PC-3 (cell line): ENCODE data around the gene HTR5A. TPM values are rescaled to one million over a fixed set of nuclear protein-coding genes. Genes with fewer than 3 reads are reported as not detected.

Source experiments
- ATAC-seq: fragments of 200-7000 bp; cut with Tn5 transposase; 2 replicates; pipeline ENCODE4 v1.9.1; 2020; ENCODE audit warnings: mild to moderate bottlenecking, moderate library complexity
- BruUV-seq: library from RNA; stranded (reverse); fragments of 400-500 nt; replicated peaks from 2 replicates; lab custom pipeline; 2021; lab: Mats Ljungman, UMichigan
- CTCF ChIA-PET: fragments of 300-600 bp; sonication (Branson Sonifier 250); formaldehyde crosslinking; loops from one replicate; lab custom pipeline; 2022; ENCODE audit warnings: antibody characterized with exemption; lab: Charles Lee
- POLR2A ChIA-PET: fragments of 300-600 bp; sonication (Branson Sonifier 250); formaldehyde crosslinking; loops from one replicate; lab custom pipeline; 2022; ENCODE audit warnings: antibody characterized with exemption; ENCODE audit not compliant: unreplicated experiment; lab: Charles Lee
- DNase-seq: peaks from one replicate; pipeline ENCODE4 v3.0.0-alpha.2; 2015
- H2AFZ ChIP-seq: fragments of 300-600 bp; sonication (generic); 2 replicates; pipeline ENCODE4 v1.6.0; 2016; ENCODE audit warnings: antibody characterized with exemption, low read length
- H3F3A ChIP-seq: fragments of 300-600 bp; sonication (generic); one replicate; pipeline ENCODE4 v1.6.0; 2017; ENCODE audit warnings: antibody characterized with exemption, low read length, control low read depth, mild to moderate bottlenecking; ENCODE audit not compliant: unreplicated experiment
- H3K27ac ChIP-seq: fragments of 300-600 bp; sonication (generic); 2 replicates; pipeline ENCODE4 v1.5.1; 2016; ENCODE audit warnings: mild to moderate bottlenecking, low read length
- H3K27me3 ChIP-seq: fragments of 300-600 bp; sonication (generic); 2 replicates; pipeline ENCODE4 v1.6.1; 2016; ENCODE audit warnings: low read length, mixed read lengths
- H3K36me3 ChIP-seq: fragments of 300-600 bp; sonication (generic); 2 replicates; pipeline ENCODE4 v1.6.1; 2016; ENCODE audit warnings: low read depth, mixed run types, low read length, mixed read lengths
- H3K4me1 ChIP-seq: fragments of 300-600 bp; sonication (generic); 2 replicates; pipeline ENCODE4 v1.5.1; 2016; ENCODE audit warnings: low read length; ENCODE audit not compliant: insufficient read depth
- H3K4me2 ChIP-seq: fragments of 300-600 bp; sonication (generic); 2 replicates; pipeline ENCODE4 v1.6.0; 2016; ENCODE audit warnings: low read length
- H3K4me3 ChIP-seq: fragments of 300-600 bp; sonication (generic); 2 replicates; pipeline ENCODE4 v1.5.1; 2016; ENCODE audit warnings: mild to moderate bottlenecking, low read length, mixed read lengths
- H3K79me2 ChIP-seq: fragments of 300-600 bp; sonication (generic); 2 replicates; pipeline ENCODE4 v1.6.1; 2017; ENCODE audit warnings: low read length, mixed read lengths
- H3K9ac ChIP-seq: fragments of 300-600 bp; sonication (generic); 2 replicates; pipeline ENCODE4 v1.6.0; 2016; ENCODE audit warnings: mild to moderate bottlenecking, low read length
- H3K9me2 ChIP-seq: fragments of 300-600 bp; sonication (generic); replicated peaks from 2 replicates; pipeline ENCODE4 v1.6.1; 2016; ENCODE audit warnings: mixed run types, low read length, mixed read lengths
- H3K9me3 ChIP-seq: fragments of 300-600 bp; sonication (generic); 2 replicates; pipeline ENCODE4 v1.6.1; 2016; ENCODE audit warnings: low read length, mixed read lengths
- H4K20me1 ChIP-seq: fragments of 300-600 bp; sonication (generic); 2 replicates; pipeline ENCODE4 v1.6.1; 2016; ENCODE audit warnings: low read length, mixed read lengths
- CTCF ChIP-seq: fragments of 300-600 bp; sonication (generic); conservative IDR thresholded peaks from 2 replicates; pipeline ENCODE4 v1.5.1; 2017; ENCODE audit warnings: antibody characterized with exemption, low read depth, mild to moderate bottlenecking, low read length
- EZH2 ChIP-seq: fragments of 300-600 bp; sonication (generic); IDR thresholded peaks from one replicate; pipeline ENCODE4 v1.6.1; 2017; ENCODE audit warnings: antibody characterized with exemption, mild to moderate bottlenecking, low read length; ENCODE audit not compliant: unreplicated experiment
- EZH2phosphoT487 ChIP-seq: fragments of 300-600 bp; sonication (generic); IDR thresholded peaks from 2 replicates; pipeline ENCODE4 v1.6.1; 2018; ENCODE audit warnings: mild to moderate bottlenecking, antibody characterized with exemption, low read length, borderline replicate concordance
- intact Hi-C: fragments of 100-400 bp; cut with micrococcal nuclease; formaldehyde crosslinking; loops from 2 replicates; pipeline ENCODE4 v1.9.0; 2023
- total RNA-seq: library from RNA; depleted of rRNA; stranded (reverse); fragments of >200 nt; gene quantifications from 2 replicates; pipeline ENCODE4 v1.2.3, GENCODE V29; 2014

Gene HTR5A
- total RNA-seq, 1 experiment from 2014 or later: not detected

GRCh38 chr7:155129186-155129585, 59.1 kb downstream of the HTR5A start:
- TF ChIP-seq EZH2phosphoT487 (no peak), EZH2 (no peak), CTCF (no peak)
- Histone ChIP-seq H3F3A (peaks cover 4% of the 10 kb centered on the region), H3K79me2 (no peaks in the 10 kb centered on the region), H3K9ac (no peak overlapping the region), H3K36me3 (no peaks in the 10 kb centered on the region), H4K20me1 (no peaks in the 10 kb centered on the region), H3K4me3 (no peak overlapping the region), H3K27ac (no peak overlapping the region), H3K4me1 (no peaks in the 10 kb centered on the region), H3K27me3 (peaks cover 8% of the 10 kb centered on the region; the same call in 1 of the 2 replicates), H3K9me2 (no peaks in the 10 kb centered on the region), H2AFZ (no peak overlapping the region), H3K9me3 (0 out of 2 replicates have a peak, but pooled peaks cover 5% of the 10 kb centered on the region), H3K4me2 (no peak overlapping the region)
- CTCF ChIA-PET: no interaction called here
- DNase-seq (no peak), ATAC-seq (no peak)
- intact Hi-C loops: no loop called here
- POLR2A ChIA-PET: no interaction called here
- no TSS peak for BruUV-seq

- TF ChIP-seq CTCF: no peak
- no peak for TF ChIP-seq EZH2phosphoT487
- no peak for TF ChIP-seq EZH2
- Histone ChIP-seq H4K20me1 (no peaks in the 10 kb centered on the region), H3K4me2 (no peak overlapping the region), H3K9me2 (no peaks in the 10 kb centered on the region), H3F3A (peaks cover 1% of the 10 kb centered on the region), H3K27me3 (peaks cover 8% of the 10 kb centered on the region; the same call in 1 of the 2 replicates), H3K9me3 (0 out of 2 replicates have a peak, but pooled peaks cover 3% of the 10 kb centered on the region), H2AFZ (no peak overlapping the region), H3K36me3 (no peaks in the 10 kb centered on the region), H3K27ac (no peak overlapping the region), H3K79me2 (no peaks in the 10 kb centered on the region), H3K9ac (no peak overlapping the region), H3K4me1 (no peaks in the 10 kb centered on the region), H3K4me3 (no peak overlapping the region)
- POLR2A ChIA-PET: no interaction called here
- DNase-seq (no peak), ATAC-seq (no peak)
- intact Hi-C loops: no loop called here
- CTCF ChIA-PET: no interaction called here
- no TSS peak for BruUV-seq
Measured at GRCh38 chr7:155129789-155130188, 59.7 kb downstream of the HTR5A start.

- ChIA-PET POLR2A (no interaction called here), CTCF (no interaction called here)
- Histone ChIP-seq H3K27me3 (peaks cover 8% of the 10 kb centered on the region; the same call in 1 of the 2 replicates), H3K36me3 (no peaks in the 10 kb centered on the region), H3K9ac (no peak overlapping the region), H3K79me2 (no peaks in the 10 kb centered on the region), H3K9me2 (no peaks in the 10 kb centered on the region), H2AFZ (no peak overlapping the region), H3F3A (no peaks in the 10 kb centered on the region), H4K20me1 (no peaks in the 10 kb centered on the region), H3K9me3 (no peaks in the 10 kb centered on the region), H3K4me2 (no peak overlapping the region), H3K27ac (no peak overlapping the region), H3K4me3 (no peak overlapping the region), H3K4me1 (no peaks in the 10 kb centered on the region)
- ATAC-seq: no peak
- intact Hi-C loops: no loop called here
- BruUV-seq: no TSS peak
- DNase-seq: no peak
- TF ChIP-seq EZH2phosphoT487 (no peak), CTCF (no peak), EZH2 (no peak)
Measured at GRCh38 chr7:155130493-155130892, 60.4 kb downstream of the HTR5A start.
